Kidney epithelial cell (primary cell): ENCODE results near the gene ARMC12. TPM values are rescaled to one million over a fixed set of nuclear protein-coding genes. Genes with fewer than 3 reads are reported as not detected.
A peak's percentile ranks its signal among the peaks of the same experiment; 100 is the strongest.

Experiments
- DNase-seq: peaks from one replicate; pipeline ENCODE4 v3.0.0-alpha.2; 2010; ENCODE audit warnings: low read depth
- H3K27me3 ChIP-seq: 2 replicates; pipeline ENCODE4 v1.6.0; 2011; ENCODE audit warnings: low read length; ENCODE audit not compliant: control insufficient read depth, insufficient read depth
- H3K36me3 ChIP-seq: 2 replicates; pipeline ENCODE4 v1.5.1; 2011; ENCODE audit warnings: low read length; ENCODE audit not compliant: control insufficient read depth, insufficient read depth
- H3K4me3 ChIP-seq: 2 replicates; pipeline ENCODE4 v1.5.1; 2011; ENCODE audit warnings: low read depth, mild to moderate bottlenecking, control low read depth, low read length
- CTCF ChIP-seq: IDR thresholded peaks from 2 replicates; pipeline ENCODE4 v1.5.1; 2011; ENCODE audit warnings: mild to moderate bottlenecking, moderate library complexity, low read length, control low read depth, inconsistent platforms; ENCODE audit not compliant: insufficient read depth, poor library complexity, severe bottlenecking
- total RNA-seq: library from RNA; depleted of rRNA; stranded (reverse); fragments of >200 nt; gene quantifications from 2 replicates; pipeline ENCODE4 v1.2.3, GENCODE V29; 2015

Gene ARMC12
- total RNA-seq, 1 donor from 2014 or later: 0.29 TPM

- Histone ChIP-seq H3K27me3 (no peaks in the 10 kb centered on the region), H3K4me3 (no peak overlapping the region), H3K36me3 (no peaks in the 10 kb centered on the region)
- DNase-seq: no peak
- TF ChIP-seq CTCF: no peak
These were observed 17.8 kb downstream of the ARMC12 start for GRCh38 chr6:35754452-35755277.

- H3K36me3 ChIP-seq: no peaks in the 10 kb centered on the region
- TF ChIP-seq CTCF: no peak
- no peak for DNase-seq
- H3K4me3 ChIP-seq: no peak overlapping the region
- H3K27me3 ChIP-seq: no peaks in the 10 kb centered on the region
These were observed 18.6 kb downstream of the ARMC12 start for GRCh38 chr6:35755278-35755924.

GRCh38 chr6:35757456-35758123 lies 20.8 kb downstream of the ARMC12 start:
- peak; percentile 40 for TF ChIP-seq CTCF
- DNase-seq: no peak
- H3K36me3 ChIP-seq: no peaks in the 10 kb centered on the region
- no peak overlapping the region for H3K4me3 ChIP-seq
- H3K27me3 ChIP-seq: no peaks in the 10 kb centered on the region

GRCh38 chr6:35759426-35759825 lies 22.6 kb downstream of the ARMC12 start:
- TF ChIP-seq CTCF: no peak
- Histone ChIP-seq H3K27me3 (peaks cover 10% of the 10 kb centered on the region), H3K36me3 (no peaks in the 10 kb centered on the region), H3K4me3 (no peak overlapping the region)
- no peak for DNase-seq

- Histone ChIP-seq H3K27me3 (peaks cover 15% of the 10 kb centered on the region), H3K4me3 (no peak overlapping the region), H3K36me3 (no peaks in the 10 kb centered on the region)
- DNase-seq: no peak
- no peak for TF ChIP-seq CTCF
These were observed 28.9 kb downstream of the ARMC12 start for GRCh38 chr6:35765739-35766138.
